NCI-H82 treated with DMSO at 0.1 percent for 48 hours (cell line): ENCODE data around the gene FAM163B.
A peak's percentile ranks its signal among the peaks of the same experiment; 100 is the strongest.

Experiments used
- DNase-seq: peaks from one replicate; lab custom pipeline; 2025; ENCODE audit not compliant: unreplicated experiment; lab: John Stamatoyannopoulos, UW

Gene FAM163B

GRCh38 chr9:133600739-133601138, 8.4 kb downstream of the FAM163B start:
- DNase-seq = no peak

GRCh38 chr9:133599470-133600173, 9.6 kb downstream of the FAM163B start:
- no peak for DNase-seq

- no peak for DNase-seq
Measured at GRCh38 chr9:133598978-133599377, 10.2 kb downstream of the FAM163B start.

- no peak for DNase-seq
Measured at GRCh38 chr9:133597316-133597957, 11.8 kb downstream of the FAM163B start.

- no peak for DNase-seq
Measured at GRCh38 chr9:133595910-133596309, 13.3 kb downstream of the FAM163B start.

- no peak for DNase-seq
Measured at GRCh38 chr9:133594310-133594709, 14.9 kb downstream of the FAM163B start.

- no peak for DNase-seq
Measured at GRCh38 chr9:133593587-133594253, 15.5 kb downstream of the FAM163B start.

- no peak for DNase-seq
Measured at GRCh38 chr9:133592731-133593409, 16.3 kb downstream of the FAM163B start.

- DNase-seq = no peak
Measured at GRCh38 chr9:133591985-133592384, 17.2 kb downstream of the FAM163B start.

GRCh38 chr9:133591116-133591910, 17.9 kb downstream of the FAM163B start:
- no peak for DNase-seq

- DNase-seq = no peak
Measured at GRCh38 chr9:133590231-133590855, 18.8 kb downstream of the FAM163B start.

- DNase-seq = no peak
Measured at GRCh38 chr9:133589454-133590227, 19.5 kb downstream of the FAM163B start.

- no peak for DNase-seq
Measured at GRCh38 chr9:133587466-133587865, 21.7 kb downstream of the FAM163B start.

- DNase-seq = no peak
Measured at GRCh38 chr9:133587051-133587450, 22.1 kb downstream of the FAM163B start.

GRCh38 chr9:133585481-133586351, 23.5 kb downstream of the FAM163B start:
- no peak for DNase-seq

- DNase-seq = peak; percentile 44
Measured at GRCh38 chr9:133584559-133585476, 24.4 kb downstream of the FAM163B start.

- no peak for DNase-seq
Measured at GRCh38 chr9:133584167-133584558, 25.0 kb downstream of the FAM163B start.

GRCh38 chr9:133583586-133583985, 25.6 kb downstream of the FAM163B start:
- DNase-seq = no peak
